DOHH2 (cell line): ENCODE data around the gene UBE2K.
"Not testable (repeated sequence)": the region's sequence is repeated elsewhere in the genome, so short reads cannot be mapped to it uniquely, and the experiment has no call there.

Experiments used
- H3F3A ChIP-seq: fragments of 200-600 bp; sonication (generic), shearing (Covaris generic); 2 replicates; pipeline ENCODE4 v1.6.0; 2016; ENCODE audit warnings: antibody characterized with exemption, mild to moderate bottlenecking; ENCODE audit not compliant: control insufficient read depth, insufficient read depth
- H3K27ac ChIP-seq: fragments of 200-600 bp; sonication (generic); 2 replicates; pipeline ENCODE4 v1.5.1; 2014; ENCODE audit warnings: low read depth, mild to moderate bottlenecking, low read length, moderate library complexity
- H3K27me3 ChIP-seq: fragments of 200-600 bp; sonication (generic); 2 replicates; pipeline ENCODE4 v1.6.1; 2014; ENCODE audit warnings: mild to moderate bottlenecking, low read length, mixed read lengths; ENCODE audit not compliant: control insufficient read depth
- H3K36me3 ChIP-seq: fragments of 200-600 bp; sonication (generic); 2 replicates; pipeline ENCODE4 v1.6.1; 2014; ENCODE audit warnings: mild to moderate bottlenecking, low read length, moderate library complexity, mixed read lengths; ENCODE audit not compliant: control insufficient read depth
- H3K4me1 ChIP-seq: fragments of 200-600 bp; sonication (generic); 2 replicates; pipeline ENCODE4 v1.6.1; 2014; ENCODE audit warnings: mild to moderate bottlenecking, low read length, mixed read lengths; ENCODE audit not compliant: control insufficient read depth
- H3K4me2 ChIP-seq: fragments of 200-600 bp; sonication (generic); 2 replicates; pipeline ENCODE4 v1.6.0; 2014; ENCODE audit warnings: mild to moderate bottlenecking, low read length, moderate library complexity
- H3K4me3 ChIP-seq: fragments of 200-600 bp; sonication (generic); 2 replicates; pipeline ENCODE4 v1.5.1; 2014; ENCODE audit warnings: mild to moderate bottlenecking, low read length, mixed read lengths
- H3K79me2 ChIP-seq: fragments of 200-600 bp; sonication (generic); 2 replicates; pipeline ENCODE4 v1.6.1; 2014; ENCODE audit warnings: mild to moderate bottlenecking, low read length, mixed read lengths; ENCODE audit not compliant: control insufficient read depth
- H3K9me2 ChIP-seq: fragments of 200-600 bp; sonication (generic); replicated peaks from 2 replicates; pipeline ENCODE4 v1.6.1; 2014; ENCODE audit warnings: mild to moderate bottlenecking, low read length, mixed read lengths; ENCODE audit not compliant: control insufficient read depth
- H3K9me3 ChIP-seq: fragments of 200-600 bp; sonication (generic); 2 replicates; pipeline ENCODE4 v1.6.1; 2014; ENCODE audit warnings: antibody characterized with exemption, low read length, mixed read lengths; ENCODE audit not compliant: control insufficient read depth, insufficient read depth
- H4K20me1 ChIP-seq: fragments of 200-600 bp; sonication (generic); 2 replicates; pipeline ENCODE4 v1.6.0; 2014; ENCODE audit warnings: low read depth, mild to moderate bottlenecking, antibody characterized with exemption, low read length, moderate library complexity; ENCODE audit not compliant: control insufficient read depth, insufficient read depth
- EZH2phosphoT487 ChIP-seq: fragments of 200-600 bp; sonication (generic); IDR thresholded peaks from 2 replicates; pipeline ENCODE4 v1.6.1; 2017; ENCODE audit warnings: borderline replicate concordance, mild to moderate bottlenecking, antibody characterized with exemption, low read length, moderate library complexity, mixed read lengths
- TF ChIP-seq, protein P1 (sequence below): fragments of 200-600 bp; sonication (generic); IDR thresholded peaks from one replicate; pipeline ENCODE4 v1.5.1; 2014; ENCODE audit warnings: antibody characterized with exemption, mild to moderate bottlenecking, low read depth, low read length; ENCODE audit not compliant: poor library complexity, severe bottlenecking

UBE2K gene

GRCh38 chr4:39802005-39802404, 104.1 kb downstream of the UBE2K start:
- TF ChIP-seq, protein P1, sequence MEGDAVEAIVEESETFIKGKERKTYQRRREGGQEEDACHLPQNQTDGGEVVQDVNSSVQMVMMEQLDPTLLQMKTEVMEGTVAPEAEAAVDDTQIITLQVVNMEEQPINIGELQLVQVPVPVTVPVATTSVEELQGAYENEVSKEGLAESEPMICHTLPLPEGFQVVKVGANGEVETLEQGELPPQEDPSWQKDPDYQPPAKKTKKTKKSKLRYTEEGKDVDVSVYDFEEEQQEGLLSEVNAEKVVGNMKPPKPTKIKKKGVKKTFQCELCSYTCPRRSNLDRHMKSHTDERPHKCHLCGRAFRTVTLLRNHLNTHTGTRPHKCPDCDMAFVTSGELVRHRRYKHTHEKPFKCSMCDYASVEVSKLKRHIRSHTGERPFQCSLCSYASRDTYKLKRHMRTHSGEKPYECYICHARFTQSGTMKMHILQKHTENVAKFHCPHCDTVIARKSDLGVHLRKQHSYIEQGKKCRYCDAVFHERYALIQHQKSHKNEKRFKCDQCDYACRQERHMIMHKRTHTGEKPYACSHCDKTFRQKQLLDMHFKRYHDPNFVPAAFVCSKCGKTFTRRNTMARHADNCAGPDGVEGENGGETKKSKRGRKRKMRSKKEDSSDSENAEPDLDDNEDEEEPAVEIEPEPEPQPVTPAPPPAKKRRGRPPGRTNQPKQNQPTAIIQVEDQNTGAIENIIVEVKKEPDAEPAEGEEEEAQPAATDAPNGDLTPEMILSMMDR = no peak
- Histone ChIP-seq H3F3A (no peaks in the 10 kb centered on the region), H3K27me3 (no peaks in the 10 kb centered on the region), H3K79me2 (no peaks in the 10 kb centered on the region), H3K9me2 (no peaks in the 10 kb centered on the region), H3K36me3 (no peaks in the 10 kb centered on the region), H4K20me1 (no peaks in the 10 kb centered on the region), H3K9me3 (no peaks in the 10 kb centered on the region), H3K4me1 (no peaks in the 10 kb centered on the region), H3K4me2 (no peak overlapping the region), H3K27ac (no peak overlapping the region), H3K4me3 (no peak overlapping the region)

DNA sequence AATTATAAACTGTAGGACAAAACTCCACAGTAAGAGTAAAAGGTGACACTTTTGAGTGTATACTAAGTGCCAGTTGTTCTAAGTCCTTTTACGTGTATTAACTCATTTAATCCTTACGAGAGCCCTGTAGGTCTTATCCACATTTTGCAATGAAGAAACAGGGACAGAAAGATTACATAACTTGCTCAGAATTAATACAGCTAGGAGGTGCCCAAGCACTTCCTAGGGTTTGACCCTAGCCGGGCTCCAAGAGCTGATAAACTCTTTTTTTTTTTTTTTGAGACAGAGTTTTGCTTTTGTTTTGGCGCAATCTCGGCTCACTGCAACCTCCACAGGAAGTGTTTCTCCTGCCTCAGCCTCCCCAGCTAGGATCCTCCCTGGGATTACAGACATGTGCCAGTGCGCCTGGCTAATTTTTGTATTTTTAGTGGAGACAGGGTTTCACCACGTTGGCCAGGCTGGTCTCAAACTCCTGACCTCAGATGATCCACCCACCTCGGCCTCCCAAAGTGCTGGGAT, 110.4 kb downstream of the UBE2K start:
- no peaks in the 10 kb centered on the region for H3F3A ChIP-seq
- no peak for TF ChIP-seq EZH2phosphoT487
- TF ChIP-seq, protein P1 = no peak
- no peak overlapping the region for H3K4me2 ChIP-seq
- H3K9me3 ChIP-seq = no peaks in the 10 kb centered on the region; the same call in 1 of the 2 replicates
- H3K27me3 ChIP-seq = no peaks in the 10 kb centered on the region
- no peaks in the 10 kb centered on the region for H4K20me1 ChIP-seq
- no peaks in the 10 kb centered on the region for H3K79me2 ChIP-seq
- no peaks in the 10 kb centered on the region for H3K36me3 ChIP-seq
- H3K4me3 ChIP-seq = no peak overlapping the region
- no peak overlapping the region for H3K27ac ChIP-seq
- H3K4me1 ChIP-seq = no peaks in the 10 kb centered on the region
- H3K9me2 ChIP-seq = no peaks in the 10 kb centered on the region

DNA sequence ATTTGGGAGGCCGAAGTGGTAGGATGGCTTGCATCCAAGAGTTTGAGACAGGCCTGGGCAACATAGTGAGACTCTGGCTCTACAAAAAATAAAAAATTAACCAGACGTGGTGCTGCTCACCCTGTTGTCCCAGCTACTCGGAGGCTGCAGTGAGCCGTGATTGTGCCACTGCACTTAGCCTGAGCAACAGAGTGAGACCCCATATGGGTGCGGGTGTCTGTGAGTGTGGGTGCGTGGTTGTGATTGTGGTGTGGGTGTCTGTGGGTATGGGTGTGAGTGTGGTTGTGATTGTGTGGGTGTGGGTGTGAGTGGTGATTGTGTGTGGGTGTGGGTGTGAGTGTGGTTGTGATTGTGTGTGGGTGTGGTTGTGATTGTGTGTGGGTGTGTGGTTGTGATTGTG, 114.6 kb downstream of the UBE2K start:
- H3K4me1 ChIP-seq = peaks cover 5% of the 10 kb centered on the region; the same call in 1 of the 2 replicates
- no peak overlapping the region for H3K4me2 ChIP-seq
- H3K9me3 ChIP-seq = peaks cover 8% of the 10 kb centered on the region; the same call in 1 of the 2 replicates
- no peak overlapping the region for H3K27ac ChIP-seq
- TF ChIP-seq, protein P1 = no peak
- TF ChIP-seq EZH2phosphoT487 = no peak
- H4K20me1 ChIP-seq = no peaks in the 10 kb centered on the region
- H3K27me3 ChIP-seq = no peaks in the 10 kb centered on the region
- H3K79me2 ChIP-seq = no peaks in the 10 kb centered on the region
- H3K4me3 ChIP-seq = no peak overlapping the region
- H3K9me2 ChIP-seq = no peaks in the 10 kb centered on the region
- peaks cover 15% of the 10 kb centered on the region for H3F3A ChIP-seq
- no peaks in the 10 kb centered on the region for H3K36me3 ChIP-seq

- H3K4me2 ChIP-seq, H3K27ac ChIP-seq, H3K9me3 ChIP-seq, H3K4me3 ChIP-seq, H3K27me3 ChIP-seq, H3K36me3 ChIP-seq, H3K79me2 ChIP-seq, H4K20me1 ChIP-seq, H3K4me1 ChIP-seq, H3K9me2 ChIP-seq: not testable (repeated sequence)
- H3F3A ChIP-seq = peaks cover 15% of the 10 kb centered on the region
Measured at GRCh38 chr4:39813033-39813432, 115.1 kb downstream of the UBE2K start.

DNA sequence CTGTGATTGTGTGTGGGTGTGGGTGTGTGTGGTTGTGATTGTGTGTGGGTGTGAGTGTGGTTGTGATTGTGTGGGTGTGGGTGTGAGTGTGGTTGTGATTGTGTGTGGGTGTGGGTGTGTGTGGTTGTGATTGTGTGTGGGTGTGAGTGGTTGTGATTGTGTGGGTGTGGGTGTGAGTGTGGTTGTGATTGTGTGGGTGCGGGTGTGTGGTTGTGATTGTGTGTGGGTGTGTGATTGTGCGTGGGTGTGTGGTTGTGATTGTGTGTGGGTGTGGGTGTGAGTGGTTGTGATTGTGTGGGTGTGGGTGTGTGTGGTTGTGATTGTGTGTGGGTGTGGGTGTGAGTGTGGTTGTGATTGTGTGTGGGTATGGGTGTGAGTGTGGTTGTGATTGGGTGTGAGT, 115.8 kb downstream of the UBE2K start:
- H3K27ac ChIP-seq, H3K4me2 ChIP-seq, H3K36me3 ChIP-seq, H3K4me1 ChIP-seq, H3K27me3 ChIP-seq, H3K4me3 ChIP-seq, H3K79me2 ChIP-seq, H3K9me2 ChIP-seq, H3K9me3 ChIP-seq, H4K20me1 ChIP-seq: not testable (repeated sequence)
- H3F3A ChIP-seq = peaks cover 15% of the 10 kb centered on the region
